ENCODE data around the gene MXI1.
"Not testable (repeated sequence)": the region's sequence is repeated elsewhere in the genome, so short reads cannot be mapped to it uniquely, and the experiment has no call there.

GRCh38 chr10:110251392-110251791, 44.0 kb downstream of the MXI1 start:
- not testable (repeated sequence) for TF ChIP-seq EZH2 (IDR thresholded peaks at IDR 0.05; ENCODE audit: borderline replicate concordance, low read depth, low read length, poor library complexity, severe bottlenecking); CTCF (conservative IDR thresholded peaks at IDR 0.05; ENCODE audit: low read depth, low read length)
